ENCODE results near the gene MYO7A.

GRCh38 chr11:77232242-77232641 is 104.2 kb downstream of the MYO7A start:
- TF ChIP-seq EZH2phosphoT487 (IDR thresholded peaks at IDR 0.05; ENCODE audit: borderline replicate concordance, low read length) = no peak
- TF ChIP-seq, protein P1, sequence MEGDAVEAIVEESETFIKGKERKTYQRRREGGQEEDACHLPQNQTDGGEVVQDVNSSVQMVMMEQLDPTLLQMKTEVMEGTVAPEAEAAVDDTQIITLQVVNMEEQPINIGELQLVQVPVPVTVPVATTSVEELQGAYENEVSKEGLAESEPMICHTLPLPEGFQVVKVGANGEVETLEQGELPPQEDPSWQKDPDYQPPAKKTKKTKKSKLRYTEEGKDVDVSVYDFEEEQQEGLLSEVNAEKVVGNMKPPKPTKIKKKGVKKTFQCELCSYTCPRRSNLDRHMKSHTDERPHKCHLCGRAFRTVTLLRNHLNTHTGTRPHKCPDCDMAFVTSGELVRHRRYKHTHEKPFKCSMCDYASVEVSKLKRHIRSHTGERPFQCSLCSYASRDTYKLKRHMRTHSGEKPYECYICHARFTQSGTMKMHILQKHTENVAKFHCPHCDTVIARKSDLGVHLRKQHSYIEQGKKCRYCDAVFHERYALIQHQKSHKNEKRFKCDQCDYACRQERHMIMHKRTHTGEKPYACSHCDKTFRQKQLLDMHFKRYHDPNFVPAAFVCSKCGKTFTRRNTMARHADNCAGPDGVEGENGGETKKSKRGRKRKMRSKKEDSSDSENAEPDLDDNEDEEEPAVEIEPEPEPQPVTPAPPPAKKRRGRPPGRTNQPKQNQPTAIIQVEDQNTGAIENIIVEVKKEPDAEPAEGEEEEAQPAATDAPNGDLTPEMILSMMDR (IDR thresholded peaks at IDR 0.05; ENCODE audit: low read depth, low read length, poor library complexity, severe bottlenecking) = no peak
